Prostate gland (tissue), 2 donors: ENCODE measurements around the gene VPS50.

Source experiments
- CTCF ChIP-seq, 4 experiments: fragments of 200-600 bp in 2 of 4; fragments of 450-650 bp in 2 of 4; sonication (generic) in 2 of 4; IDR thresholded peaks; 1 replicate in 3 of 4; 2 replicates in 1 of 4; pipeline ENCODE4 v1.5.1; 2016 to 2019; ENCODE audit warnings: antibody characterized with exemption in 4 of 4, mild to moderate bottlenecking in 2 of 4, moderate library complexity in 2 of 4
- POLR2A ChIP-seq: fragments of 450-650 bp; IDR thresholded peaks from one replicate; pipeline ENCODE4 v1.6.1; 2016; ENCODE audit warnings: antibody characterized with exemption, mild to moderate bottlenecking
- POLR2AphosphoS5 ChIP-seq: sonication (generic); formaldehyde crosslinking; IDR thresholded peaks from one replicate; pipeline ENCODE4 v1.6.1; 2017; ENCODE audit warnings: antibody characterized with exemption

GRCh38 chr7:93196336-93196735 is 35.8 kb upstream of the VPS50 start:
- no peak for TF ChIP-seq CTCF (IDR thresholded peaks at IDR 0.05)
- no peak for TF ChIP-seq POLR2A
- TF ChIP-seq POLR2AphosphoS5: no peak
